Fibroblast of pulmonary artery (primary cell): ENCODE measurements around the gene ALDH1B1.

Source experiments
- DNase-seq: peaks from one replicate; pipeline ENCODE4 v3.0.0-alpha.2; 2010; ENCODE audit warnings: low read depth
- H3K4me3 ChIP-seq: replicated peaks from 2 replicates; pipeline ENCODE4 v1.5.1; 2011; ENCODE audit warnings: low read depth, mild to moderate bottlenecking, control low read depth, low read length, moderate library complexity
- CTCF ChIP-seq: IDR thresholded peaks from 2 replicates; pipeline ENCODE4 v1.5.1; 2011; ENCODE audit warnings: mild to moderate bottlenecking, control low read depth, low read length, inconsistent platforms; ENCODE audit errors: missing control alignments

The ALDH1B1 gene

GRCh38 chr9:38414040-38414723 is 21.7 kb downstream of the ALDH1B1 start:
- H3K4me3 ChIP-seq = no peak overlapping the region
- no peak for DNase-seq
- no peak for TF ChIP-seq CTCF

DNA sequence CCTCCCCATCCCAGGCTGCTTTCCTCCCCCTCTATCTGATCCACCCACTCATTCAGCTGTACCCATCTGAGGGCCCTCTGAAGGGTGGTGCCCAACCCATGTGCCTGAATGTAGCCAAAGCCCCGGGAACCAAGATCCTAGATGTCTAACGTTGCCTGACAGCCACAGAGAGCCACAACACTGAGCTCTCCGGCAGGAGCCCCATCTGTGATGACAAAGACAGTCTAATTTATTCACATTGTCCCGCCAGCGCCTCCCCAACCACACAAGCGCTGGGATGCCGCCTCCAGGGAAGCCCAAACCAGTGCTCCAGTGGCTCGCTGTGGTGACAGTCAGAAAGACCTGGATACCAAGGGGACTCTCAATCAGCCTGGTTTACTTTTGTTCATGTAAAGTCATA is 23.4 kb downstream of the ALDH1B1 start:
- TF ChIP-seq CTCF = no peak
- DNase-seq = no peak
- H3K4me3 ChIP-seq = no peak overlapping the region

GRCh38 chr9:38416461-38416860 is 24.0 kb downstream of the ALDH1B1 start:
- no peak for TF ChIP-seq CTCF
- DNase-seq = no peak
- no peak overlapping the region for H3K4me3 ChIP-seq

GRCh38 chr9:38417003-38417945 is 24.8 kb downstream of the ALDH1B1 start:
- DNase-seq = no peak
- no peak overlapping the region for H3K4me3 ChIP-seq
- TF ChIP-seq CTCF = peak; percentile 51

GRCh38 chr9:38418366-38418765 is 25.9 kb downstream of the ALDH1B1 start:
- no peak for TF ChIP-seq CTCF
- no peak for DNase-seq
- H3K4me3 ChIP-seq = no peak overlapping the region

- no peak for TF ChIP-seq CTCF
- no peak for DNase-seq
- H3K4me3 ChIP-seq = no peak overlapping the region
These were observed 26.7 kb downstream of the ALDH1B1 start for GRCh38 chr9:38419181-38419580.
